Measurements from ENCODE around the gene NFIC.

NFIC gene

GRCh38 chr19:3517638-3518037, 151.3 kb downstream of the NFIC start:
- H3K4me3 ChIP-seq = no peak overlapping the region
- no peak for DNase-seq (ENCODE audit: low spot score)
- no peak overlapping the region for H3K27ac ChIP-seq
- no peak for TF ChIP-seq CTCF (IDR thresholded peaks at IDR 0.05)

GRCh38 chr19:3518255-3518654, 151.9 kb downstream of the NFIC start:
- no peak overlapping the region for H3K27ac ChIP-seq
- H3K4me3 ChIP-seq = no peak overlapping the region
- no peak for DNase-seq (ENCODE audit: low spot score)
- no peak for TF ChIP-seq CTCF (IDR thresholded peaks at IDR 0.05)

DNA sequence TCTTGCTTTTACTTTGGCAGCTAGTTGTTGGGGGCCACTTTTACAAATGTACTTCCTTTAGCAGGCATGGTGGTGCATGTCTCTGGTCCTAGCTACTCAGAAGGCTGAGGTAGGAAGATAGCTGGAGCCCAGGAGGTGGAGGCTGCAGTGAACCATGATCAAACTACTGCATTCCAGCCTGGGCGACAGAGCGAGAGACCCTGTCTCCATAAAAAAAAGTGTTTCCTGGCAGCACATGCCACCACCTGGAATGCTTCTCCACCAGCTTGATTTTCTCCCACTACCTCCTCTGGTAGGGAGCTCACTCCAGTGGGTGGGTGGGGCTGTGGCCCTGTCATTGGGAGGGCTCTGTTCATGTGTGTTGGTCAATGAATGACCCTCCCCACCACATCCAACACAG, 152.3 kb downstream of the NFIC start:
- H3K4me3 ChIP-seq = no peak overlapping the region
- TF ChIP-seq CTCF (IDR thresholded peaks at IDR 0.05) = no peak
- no peak overlapping the region for H3K27ac ChIP-seq
- DNase-seq (ENCODE audit: low spot score) = no peak
